ENCODE measurements around the gene ENO2. TPM values are rescaled to one million over a fixed set of nuclear protein-coding genes. Genes with fewer than 3 reads are reported as not detected.

Gene ENO2
- total RNA-seq, 1 experiment from 2014 or later = 138 TPM

GRCh38 chr12:6963791-6964413 lies 49.5 kb downstream of the ENO2 start:
- H3K4me3 ChIP-seq (ENCODE audit: low read depth, low read length, poor library complexity, severe bottlenecking) = no peak overlapping the region
- TF ChIP-seq CTCF (conservative IDR thresholded peaks at IDR 0.05; ENCODE audit: low read depth, low read length) = no peak
- no peak for TF ChIP-seq EZH2 (IDR thresholded peaks at IDR 0.05; ENCODE audit: borderline replicate concordance, low read depth, low read length, poor library complexity, severe bottlenecking)
- no peaks in the 10 kb centered on the region for H3K27me3 ChIP-seq (replicated peaks; ENCODE audit: insufficient read depth, low read depth, low read length, poor library complexity)
- H3K9me3 ChIP-seq (ENCODE audit: low read depth, low read length, poor library complexity, severe bottlenecking) = no peaks in the 10 kb centered on the region
- ChIA-PET POLR2A (ENCODE audit: low non-redundant PET) (interaction anchor here (1.0 to 1.9 kb wide), 2 partner anchors 17 to 20 kb away, joined by 3 to 6 read pairs; partner anchors contain the start of genes C12orf57 and RNU7-1), CTCF (interaction anchor here (1.0 to 2.0 kb wide), 4 partner anchors 20 to 94 kb away, joined by 3 to 20 read pairs (median 8); partner anchors contain the start of genes C12orf57 and RNU7-1)
- peak overlapping the region; percentile 77 for H3K27ac ChIP-seq (ENCODE audit: low read depth, low read length, poor library complexity, severe bottlenecking)
- no TSS peak for BruUV-seq (replicated peaks)
- peaks cover 45% of the 10 kb centered on the region for H3K36me3 ChIP-seq (ENCODE audit: insufficient read depth, low read length, poor library complexity, severe bottlenecking)
- intact Hi-C loops (cut with micrococcal nuclease; ENCODE audit: unreplicated experiment) = loop anchor here (10.0 kb wide), 1 partner anchor 199 kb away; the partner anchor contains the start of gene PTMS
- peaks cover 54% of the 10 kb centered on the region for H3K4me1 ChIP-seq (ENCODE audit: insufficient read depth, low read length, poor library complexity, severe bottlenecking)
- DNase-seq (ENCODE audit: low spot score) = no peak

GRCh38 chr12:6964605-6965025 lies 50.2 kb downstream of the ENO2 start:
- peaks cover 60% of the 10 kb centered on the region for H3K4me1 ChIP-seq (ENCODE audit: insufficient read depth, low read length, poor library complexity, severe bottlenecking)
- H3K36me3 ChIP-seq (ENCODE audit: insufficient read depth, low read length, poor library complexity, severe bottlenecking) = peaks cover 49% of the 10 kb centered on the region
- no peak overlapping the region for H3K4me3 ChIP-seq (ENCODE audit: low read depth, low read length, poor library complexity, severe bottlenecking)
- no peaks in the 10 kb centered on the region for H3K27me3 ChIP-seq (replicated peaks; ENCODE audit: insufficient read depth, low read depth, low read length, poor library complexity)
- no peak for TF ChIP-seq CTCF (conservative IDR thresholded peaks at IDR 0.05; ENCODE audit: low read depth, low read length)
- no peak for TF ChIP-seq EZH2 (IDR thresholded peaks at IDR 0.05; ENCODE audit: borderline replicate concordance, low read depth, low read length, poor library complexity, severe bottlenecking)
- DNase-seq (ENCODE audit: low spot score) = no peak
- H3K27ac ChIP-seq (ENCODE audit: low read depth, low read length, poor library complexity, severe bottlenecking) = peak overlapping the region; percentile 77
- intact Hi-C loops (cut with micrococcal nuclease; ENCODE audit: unreplicated experiment) = loop anchor here (10.0 kb wide), 1 partner anchor 200 kb away; the partner anchor contains the start of gene PTMS
- H3K9me3 ChIP-seq (ENCODE audit: low read depth, low read length, poor library complexity, severe bottlenecking) = no peaks in the 10 kb centered on the region
- BruUV-seq (replicated peaks) = no TSS peak
- ChIA-PET CTCF (interaction anchor here (0.5 to 2.0 kb wide), 6 partner anchors 21 to 95 kb away, joined by 3 to 20 read pairs (median 7); partner anchors contain the start of genes C12orf57 and RNU7-1), POLR2A (ENCODE audit: low non-redundant PET) (interaction anchor here (1.0 to 1.9 kb wide), 2 partner anchors 17 to 21 kb away, joined by 3 to 6 read pairs; partner anchors contain the start of genes C12orf57 and RNU7-1)

- no peaks in the 10 kb centered on the region for H3K9me3 ChIP-seq (ENCODE audit: low read depth, low read length, poor library complexity, severe bottlenecking)
- DNase-seq (ENCODE audit: low spot score) = peak; percentile 95
- H3K36me3 ChIP-seq (ENCODE audit: insufficient read depth, low read length, poor library complexity, severe bottlenecking) = peaks cover 49% of the 10 kb centered on the region
- H3K4me1 ChIP-seq (ENCODE audit: insufficient read depth, low read length, poor library complexity, severe bottlenecking) = peaks cover 60% of the 10 kb centered on the region
- peak overlapping the region; percentile 77 for H3K27ac ChIP-seq (ENCODE audit: low read depth, low read length, poor library complexity, severe bottlenecking)
- no peak overlapping the region for H3K4me3 ChIP-seq (ENCODE audit: low read depth, low read length, poor library complexity, severe bottlenecking)
- ChIA-PET POLR2A (ENCODE audit: low non-redundant PET) (interaction anchor here (1.0 to 1.9 kb wide), 2 partner anchors 18 to 21 kb away, joined by 3 to 6 read pairs; partner anchors contain the start of genes C12orf57 and RNU7-1), CTCF (interaction anchor here (0.5 to 2.0 kb wide), 6 partner anchors 22 to 96 kb away, joined by 3 to 20 read pairs (median 7); partner anchors contain the start of genes C12orf57 and RNU7-1)
- no TSS peak for BruUV-seq (replicated peaks)
- peak; percentile 96 for TF ChIP-seq CTCF (conservative IDR thresholded peaks at IDR 0.05; ENCODE audit: low read depth, low read length)
- no peak for TF ChIP-seq EZH2 (IDR thresholded peaks at IDR 0.05; ENCODE audit: borderline replicate concordance, low read depth, low read length, poor library complexity, severe bottlenecking)
- H3K27me3 ChIP-seq (replicated peaks; ENCODE audit: insufficient read depth, low read depth, low read length, poor library complexity) = no peaks in the 10 kb centered on the region
- intact Hi-C loops (cut with micrococcal nuclease; ENCODE audit: unreplicated experiment) = loop anchor here (10.0 kb wide), 1 partner anchor 200 kb away; the partner anchor contains the start of gene PTMS
These were observed 50.8 kb downstream of the ENO2 start for GRCh38 chr12:6965026-6965661.

All from A673 (cell line).